Right lobe of liver (tissue), 4 donors: Measurements from ENCODE around the gene LRP5.

Experiments used
- POLR2A ChIP-seq: fragments of 450-650 bp; IDR thresholded peaks from one replicate; pipeline ENCODE4 v1.6.1; 2017; ENCODE audit warnings: antibody characterized with exemption, mild to moderate bottlenecking
- TF ChIP-seq, protein P1 (sequence below), 4 donors: fragments of 200-600 bp in 3 of 4; fragments of 450-650 bp in 1 of 4; IDR thresholded peaks; one replicate each; pipeline versions ENCODE4 v1.5.1 to v1.8.0; 2016 to 2022; ENCODE audit warnings: antibody characterized with exemption in 4 of 4, mild to moderate bottlenecking in 2 of 4
- donor health status: DM: no; HTN: no; CAD: no.
- donor health status: DM: no; HTN: no; CAD: no.
- donor health status: DM: no; HTN: yes; CAD: no.

DNA sequence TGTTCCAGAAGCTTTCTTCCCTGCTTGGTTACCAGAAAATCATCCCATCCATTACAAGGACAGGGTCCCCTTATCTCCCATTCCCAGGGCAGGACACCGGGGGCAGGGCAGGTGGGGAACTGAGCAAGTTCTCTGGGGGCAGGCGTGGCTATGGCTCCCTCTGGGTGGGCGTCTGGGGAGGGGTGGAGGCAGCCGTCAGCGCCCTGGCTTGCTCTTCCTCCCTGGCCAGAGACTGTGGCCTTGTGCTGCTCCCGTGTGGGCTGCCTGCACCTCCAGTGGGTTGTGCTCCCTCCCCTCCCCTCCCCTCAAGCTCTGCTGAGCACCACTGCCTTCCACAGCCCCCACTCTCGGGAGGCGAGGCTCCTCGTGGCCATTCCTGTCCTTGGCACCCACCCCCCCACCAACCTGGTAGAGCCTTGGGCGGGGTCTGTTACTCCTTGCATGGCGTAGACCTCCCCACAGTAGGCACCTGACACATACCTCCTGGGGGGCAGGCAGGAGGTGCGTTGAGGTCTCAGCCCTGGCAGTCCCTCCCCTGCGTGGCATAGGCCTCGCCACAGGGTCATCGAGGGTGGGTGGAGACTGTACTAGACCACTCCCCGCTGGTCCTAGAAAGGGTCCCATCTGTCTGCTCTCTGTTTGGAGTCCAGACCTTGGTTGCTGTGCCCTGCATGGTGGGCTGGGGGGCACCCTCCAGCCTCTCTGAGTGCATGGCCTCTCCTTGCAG lies 123.9 kb downstream of the LRP5 start:
- TF ChIP-seq, protein P1, sequence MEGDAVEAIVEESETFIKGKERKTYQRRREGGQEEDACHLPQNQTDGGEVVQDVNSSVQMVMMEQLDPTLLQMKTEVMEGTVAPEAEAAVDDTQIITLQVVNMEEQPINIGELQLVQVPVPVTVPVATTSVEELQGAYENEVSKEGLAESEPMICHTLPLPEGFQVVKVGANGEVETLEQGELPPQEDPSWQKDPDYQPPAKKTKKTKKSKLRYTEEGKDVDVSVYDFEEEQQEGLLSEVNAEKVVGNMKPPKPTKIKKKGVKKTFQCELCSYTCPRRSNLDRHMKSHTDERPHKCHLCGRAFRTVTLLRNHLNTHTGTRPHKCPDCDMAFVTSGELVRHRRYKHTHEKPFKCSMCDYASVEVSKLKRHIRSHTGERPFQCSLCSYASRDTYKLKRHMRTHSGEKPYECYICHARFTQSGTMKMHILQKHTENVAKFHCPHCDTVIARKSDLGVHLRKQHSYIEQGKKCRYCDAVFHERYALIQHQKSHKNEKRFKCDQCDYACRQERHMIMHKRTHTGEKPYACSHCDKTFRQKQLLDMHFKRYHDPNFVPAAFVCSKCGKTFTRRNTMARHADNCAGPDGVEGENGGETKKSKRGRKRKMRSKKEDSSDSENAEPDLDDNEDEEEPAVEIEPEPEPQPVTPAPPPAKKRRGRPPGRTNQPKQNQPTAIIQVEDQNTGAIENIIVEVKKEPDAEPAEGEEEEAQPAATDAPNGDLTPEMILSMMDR (IDR thresholded peaks at IDR 0.05), result no peak
- TF ChIP-seq POLR2A, result no peak
